HG03045 (cell line): ENCODE measurements around the gene REV1.
"Not testable (repeated sequence)": the region's sequence is repeated elsewhere in the genome, so short reads cannot be mapped to it uniquely, and the experiment has no call there.

ENCODE experiments used
- ATAC-seq: cut with Tn5 transposase; IDR thresholded peaks from one replicate; pipeline ENCODE4 v1.9.1; 2021; ENCODE audit warnings: mild to moderate bottlenecking, moderate library complexity; ENCODE audit not compliant: unreplicated experiment

REV1 gene

GRCh38 chr2:99489761-99490622 is at the start of gene REV1:
REV1 (minus strand) TSS chr2:99490017; CDS start chr2:99464975, 25,042 bp downstream.
- peak; percentile 82 for ATAC-seq

DNA sequence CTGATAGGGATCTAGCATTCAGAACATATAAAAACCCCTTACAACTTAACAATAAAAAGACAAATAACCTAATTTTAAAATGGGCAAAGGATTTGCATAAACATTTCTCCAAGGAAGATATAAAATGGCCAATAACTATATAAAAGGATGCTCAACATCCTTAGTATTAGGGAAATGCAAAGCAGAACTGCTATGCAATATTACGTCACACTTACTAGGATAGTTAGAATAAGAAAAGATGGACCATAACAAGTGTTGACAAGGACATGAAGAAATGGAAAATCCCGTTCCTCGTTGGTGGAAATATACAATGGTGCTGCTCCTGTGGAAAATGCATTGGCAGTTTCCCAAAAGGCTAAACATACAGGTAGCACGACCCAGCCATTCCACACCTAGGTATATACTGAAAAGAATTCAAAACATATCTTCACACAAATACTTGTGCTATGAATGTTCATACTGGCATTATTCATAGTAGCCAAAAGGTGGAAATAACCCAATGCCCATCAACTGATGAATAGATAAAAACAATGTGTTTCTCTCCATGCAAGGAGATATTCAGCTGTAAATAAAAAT is 48.2 kb upstream of the REV1 start:
- ATAC-seq, result no peak

DNA sequence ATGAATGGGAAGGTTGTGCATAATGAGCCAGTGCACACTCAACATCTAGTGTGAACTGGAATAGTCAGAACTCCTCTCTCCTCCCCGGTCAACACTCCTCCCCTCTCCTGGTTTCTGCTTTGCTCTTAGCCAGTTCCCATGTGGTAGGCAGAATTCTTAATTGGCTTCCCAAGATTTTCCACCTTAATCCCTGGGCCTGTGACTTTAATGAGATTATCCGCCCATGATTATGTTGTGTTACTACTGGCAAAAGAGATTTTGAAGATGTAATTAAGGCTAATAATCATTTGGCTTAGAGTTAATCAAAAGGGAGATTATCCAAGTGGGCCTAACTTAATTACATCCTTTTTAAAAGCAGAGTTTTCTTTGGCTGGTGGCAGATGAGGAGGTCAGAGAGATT is 34.2 kb upstream of the REV1 start:
- ATAC-seq, result no peak

GRCh38 chr2:99522157-99522556 is 32.3 kb upstream of the REV1 start:
- ATAC-seq, result no peak

- no peak for ATAC-seq
These were observed 31.0 kb upstream of the REV1 start for GRCh38 chr2:99520813-99521212.

GRCh38 chr2:99520195-99520594 is 30.4 kb upstream of the REV1 start:
- no peak for ATAC-seq

- no peak for ATAC-seq
These were observed 24.5 kb upstream of the REV1 start for GRCh38 chr2:99514357-99514756.

DNA sequence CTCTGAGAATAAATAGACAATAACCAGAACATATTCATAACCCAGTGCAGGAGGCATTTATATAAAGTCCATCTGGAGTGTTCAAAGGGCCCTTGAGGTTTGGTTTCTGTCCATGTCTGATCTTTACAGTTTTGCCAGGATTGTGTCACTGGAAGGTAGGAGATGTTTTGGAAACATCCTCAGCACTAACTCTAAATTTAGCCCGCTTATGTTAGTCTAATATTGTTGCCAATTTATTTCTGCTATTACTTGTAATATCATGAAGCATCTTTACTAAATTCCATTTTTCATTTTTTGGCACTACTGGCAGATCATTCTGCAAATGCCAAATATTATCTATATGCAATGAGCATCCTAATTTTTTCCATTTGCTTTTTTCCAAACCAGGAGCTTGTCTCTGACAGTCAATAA is 22.4 kb upstream of the REV1 start:
- no peak for ATAC-seq

DNA sequence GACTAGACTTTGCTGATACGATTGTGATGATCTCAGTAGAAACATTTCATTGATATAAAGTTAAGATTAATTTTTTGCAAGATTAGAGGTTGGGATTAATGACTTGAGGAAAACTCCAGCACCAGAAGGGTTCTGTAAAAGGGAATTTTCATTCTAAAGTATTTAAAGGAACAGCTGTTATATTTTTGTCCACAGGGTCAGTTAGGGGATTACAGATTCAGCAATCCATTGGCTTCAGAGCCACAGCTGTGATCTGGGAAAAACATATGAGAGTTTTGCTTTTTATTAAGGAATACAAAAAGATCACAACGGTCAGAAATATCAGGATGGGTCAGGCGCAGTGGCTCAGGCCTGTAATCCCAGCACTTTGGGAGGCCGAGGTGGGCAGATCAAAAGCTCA is 19.6 kb upstream of the REV1 start:
- ATAC-seq, result no peak

DNA sequence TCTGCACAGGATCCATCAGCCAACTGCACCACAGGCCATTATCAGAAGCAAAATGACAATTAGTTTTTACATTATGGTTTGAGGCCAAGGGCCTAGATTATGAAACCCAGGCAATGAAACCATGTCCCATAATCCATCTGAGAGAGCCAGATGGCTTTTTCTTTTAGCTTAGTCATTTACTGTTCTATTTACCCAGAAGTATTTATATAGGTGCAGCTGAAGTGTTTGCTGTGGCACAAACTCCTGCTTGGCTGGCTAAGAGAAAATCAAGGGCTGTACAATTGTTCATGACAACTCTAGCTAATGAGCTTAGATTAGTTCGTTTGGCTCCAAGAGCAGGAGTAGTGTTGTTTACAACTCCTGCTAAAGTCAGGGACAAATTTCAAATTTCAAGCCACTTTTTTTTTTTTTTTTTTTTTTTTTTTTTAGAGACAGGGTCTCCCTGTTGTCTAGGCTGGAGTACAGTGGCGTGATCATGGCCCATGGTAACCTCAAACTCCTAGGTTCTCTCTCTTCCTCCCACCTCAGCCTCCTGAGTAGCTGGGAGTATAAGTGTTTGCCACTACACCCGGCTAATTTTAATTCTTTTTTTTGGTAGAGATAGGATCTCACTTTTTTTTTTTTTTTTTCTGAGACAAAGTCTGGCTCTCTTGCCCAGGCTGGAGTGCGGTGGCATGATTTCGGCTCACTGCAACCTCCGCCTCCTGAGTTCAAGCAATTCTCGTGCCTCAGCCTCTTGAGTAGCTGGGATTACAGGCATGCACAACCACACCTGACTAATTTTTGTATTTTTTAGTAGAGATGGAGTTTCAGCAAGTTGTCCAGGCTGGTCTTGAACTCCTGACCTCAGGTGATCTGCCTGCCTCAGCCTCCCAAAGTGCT is 18.4 kb upstream of the REV1 start:
- no peak for ATAC-seq

DNA sequence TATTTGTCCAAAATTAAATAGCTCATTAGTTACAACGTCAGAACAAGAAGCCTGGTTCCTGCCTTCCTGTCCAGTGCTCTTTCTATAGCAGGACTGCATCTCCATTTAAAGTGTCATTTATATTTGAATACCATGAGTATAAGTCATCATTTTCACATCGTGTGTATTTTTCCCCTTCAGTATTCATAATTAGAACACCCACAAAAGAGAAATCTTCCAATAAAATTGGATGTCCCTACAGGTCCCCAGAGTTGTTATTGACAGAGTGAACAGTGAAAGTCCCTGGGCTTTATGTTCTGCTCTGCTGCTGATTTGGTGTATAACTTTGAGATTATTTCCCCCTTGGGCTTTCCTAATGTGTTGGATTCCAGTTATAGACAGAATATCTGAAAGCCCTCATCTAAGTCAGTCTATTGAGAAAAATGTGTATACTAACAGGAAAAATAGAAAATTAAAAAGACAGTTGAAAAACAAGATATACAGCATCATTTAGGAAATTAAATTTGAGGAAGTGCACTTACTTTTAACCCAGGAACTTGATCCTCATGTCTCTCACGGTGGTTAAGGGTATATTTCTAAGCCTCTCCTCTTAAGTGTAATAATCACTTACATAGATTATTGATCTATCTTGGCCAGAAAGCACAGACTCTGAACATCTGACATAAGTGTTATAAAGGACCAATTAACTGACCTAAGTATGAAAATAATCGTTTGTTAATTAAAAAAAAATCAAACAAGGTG is 15.2 kb upstream of the REV1 start:
- ATAC-seq, result no peak

- not testable (repeated sequence) for ATAC-seq
These were observed 14.0 kb upstream of the REV1 start for GRCh38 chr2:99503662-99504416.

DNA sequence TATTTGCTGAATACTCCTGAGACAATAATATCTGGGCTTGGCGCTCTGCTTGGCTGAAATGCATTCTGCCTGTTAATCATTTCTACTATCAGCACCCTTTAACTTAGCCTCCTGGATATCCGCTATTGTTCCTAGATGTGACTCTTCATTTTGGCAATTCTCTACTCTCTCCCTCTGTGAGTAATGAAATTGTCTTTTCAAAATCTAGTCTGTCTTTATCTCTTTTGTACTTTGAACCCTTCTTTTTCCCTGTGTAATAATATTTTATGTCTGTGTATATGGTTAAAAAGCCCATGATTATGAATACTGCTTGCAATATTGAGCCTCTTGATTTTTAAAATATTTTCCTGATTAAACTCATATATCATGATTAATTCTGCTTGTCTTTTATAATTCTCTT is 6.2 kb upstream of the REV1 start:
- no peak for ATAC-seq

GRCh38 chr2:99495115-99495860 is 5.5 kb upstream of the REV1 start:
- ATAC-seq, result no peak

GRCh38 chr2:99492721-99493120 is 2.9 kb upstream of the REV1 start:
- no peak for ATAC-seq

DNA sequence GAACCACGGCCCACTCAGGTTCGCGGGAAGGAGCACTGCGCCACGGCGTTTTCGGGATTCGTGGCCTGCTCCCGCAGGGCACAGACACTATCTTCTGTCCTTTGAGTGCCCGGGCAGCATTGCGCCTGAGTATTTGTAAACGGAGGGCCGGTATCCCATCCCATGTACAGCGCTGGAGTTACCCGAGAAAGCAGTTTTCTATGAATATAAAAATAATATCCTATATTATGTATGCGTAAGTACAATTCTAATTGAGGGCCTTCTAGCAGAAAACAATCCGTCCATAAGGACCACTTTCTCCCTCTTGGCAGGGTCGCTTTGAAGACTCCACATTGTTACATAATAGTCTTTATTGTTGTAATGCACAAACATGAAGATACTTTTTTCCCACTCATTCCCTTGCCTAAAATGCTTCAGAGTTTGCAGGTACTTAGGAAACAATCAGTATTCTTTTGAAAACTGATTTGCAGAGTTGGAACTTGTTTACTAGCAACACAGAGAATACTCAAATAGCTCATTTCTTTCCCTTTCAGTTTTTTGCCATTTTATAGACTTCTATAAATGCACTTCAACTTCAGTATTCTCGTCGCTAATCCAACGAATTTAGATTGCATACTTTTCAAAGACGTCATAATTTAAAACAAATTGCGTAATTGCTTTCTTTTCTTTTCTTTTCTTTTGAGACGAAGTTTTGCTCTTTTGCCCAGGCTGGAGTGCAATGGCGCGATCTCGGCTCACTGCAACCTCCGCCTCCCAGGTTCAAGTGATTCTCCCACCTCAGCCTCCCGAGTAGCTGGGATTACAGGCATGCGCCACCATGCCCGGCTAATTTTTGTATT is 1.0 kb upstream of the REV1 start:
- ATAC-seq, result no peak

GRCh38 chr2:99489063-99489760 is 605 bp downstream of the REV1 start:
- ATAC-seq, result peak; percentile 33

DNA sequence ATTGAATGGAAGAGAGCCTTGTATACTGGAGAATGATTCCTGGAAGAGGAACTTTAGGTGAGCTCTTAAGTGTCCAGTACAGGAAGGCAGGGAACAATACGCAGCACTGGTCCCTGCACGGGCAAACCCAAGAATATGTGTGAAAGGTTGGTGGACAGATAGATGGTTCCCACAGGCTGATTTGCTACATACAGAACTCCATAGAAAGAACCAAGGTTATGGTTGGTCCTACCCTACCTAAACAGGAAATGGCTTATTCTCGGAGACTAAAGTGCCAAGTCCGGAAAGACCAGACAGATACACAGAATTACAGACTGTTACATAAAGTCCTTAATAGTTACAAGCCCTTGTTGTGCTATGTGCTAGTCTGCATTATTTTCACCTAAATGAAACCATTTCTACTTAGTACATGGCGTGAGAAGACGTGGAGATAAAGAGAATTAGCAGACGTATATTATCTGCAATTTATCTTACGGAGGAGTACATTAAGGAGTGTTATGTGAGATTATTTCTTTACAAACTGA is 1.2 kb downstream of the REV1 start:
- ATAC-seq, result no peak
